ENCODE data around the gene SPTBN2. TPM values are rescaled to one million over a fixed set of nuclear protein-coding genes. Genes with fewer than 3 reads are reported as not detected.
A peak's percentile ranks its signal among the peaks of the same experiment; 100 is the strongest.

SPTBN2 gene
- total and polyA plus RNA-seq, 2 experiments from 2014 or later = 6.0 to 27.4 TPM

DNA sequence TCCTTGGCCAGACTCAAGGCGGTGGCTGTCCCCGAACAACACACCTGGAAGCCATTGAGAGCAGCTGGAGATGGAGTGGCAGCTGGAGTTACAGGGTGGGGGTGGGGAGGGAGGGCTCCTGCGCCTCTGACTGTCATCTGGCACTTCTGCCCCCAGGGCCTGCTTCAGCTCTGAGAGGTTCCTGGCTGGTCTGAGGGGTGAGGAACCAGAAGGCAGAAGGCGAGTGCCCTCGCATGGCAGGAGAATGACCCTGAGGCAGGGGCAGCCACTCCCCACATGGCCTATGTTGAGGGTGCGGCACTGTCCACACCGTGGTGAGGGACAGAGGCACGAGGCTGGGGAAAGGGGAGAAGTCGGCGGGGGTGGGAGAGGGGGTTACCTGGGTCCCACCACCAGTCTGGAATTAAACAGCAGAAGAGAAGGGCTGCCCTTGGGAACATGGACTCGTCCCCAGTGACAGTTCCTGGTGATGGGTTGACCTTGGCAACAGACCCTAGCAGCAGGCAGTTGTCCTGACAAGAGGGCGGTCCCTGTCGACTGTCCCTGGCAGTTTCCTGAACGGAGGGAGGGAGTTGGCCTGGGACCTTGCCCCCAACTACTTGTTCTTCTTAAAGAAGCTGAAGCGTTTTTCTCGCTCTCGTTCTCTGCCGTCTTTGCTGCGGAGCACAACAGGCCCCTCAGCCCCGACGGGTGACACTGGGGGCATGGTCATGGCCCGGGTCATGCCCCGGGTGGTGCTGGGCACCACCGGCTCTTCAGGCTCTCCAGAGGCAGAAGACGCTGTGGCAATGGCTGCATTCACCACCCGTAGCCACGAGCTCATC is 43.5 kb downstream of the SPTBN2 start:
- H3K9me3 ChIP-seq (ENCODE audit: low read depth) = no peaks in the 10 kb centered on the region
- TF ChIP-seq, protein P1, sequence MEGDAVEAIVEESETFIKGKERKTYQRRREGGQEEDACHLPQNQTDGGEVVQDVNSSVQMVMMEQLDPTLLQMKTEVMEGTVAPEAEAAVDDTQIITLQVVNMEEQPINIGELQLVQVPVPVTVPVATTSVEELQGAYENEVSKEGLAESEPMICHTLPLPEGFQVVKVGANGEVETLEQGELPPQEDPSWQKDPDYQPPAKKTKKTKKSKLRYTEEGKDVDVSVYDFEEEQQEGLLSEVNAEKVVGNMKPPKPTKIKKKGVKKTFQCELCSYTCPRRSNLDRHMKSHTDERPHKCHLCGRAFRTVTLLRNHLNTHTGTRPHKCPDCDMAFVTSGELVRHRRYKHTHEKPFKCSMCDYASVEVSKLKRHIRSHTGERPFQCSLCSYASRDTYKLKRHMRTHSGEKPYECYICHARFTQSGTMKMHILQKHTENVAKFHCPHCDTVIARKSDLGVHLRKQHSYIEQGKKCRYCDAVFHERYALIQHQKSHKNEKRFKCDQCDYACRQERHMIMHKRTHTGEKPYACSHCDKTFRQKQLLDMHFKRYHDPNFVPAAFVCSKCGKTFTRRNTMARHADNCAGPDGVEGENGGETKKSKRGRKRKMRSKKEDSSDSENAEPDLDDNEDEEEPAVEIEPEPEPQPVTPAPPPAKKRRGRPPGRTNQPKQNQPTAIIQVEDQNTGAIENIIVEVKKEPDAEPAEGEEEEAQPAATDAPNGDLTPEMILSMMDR (IDR thresholded peaks at IDR 0.05; ENCODE audit: low read depth, low read length) = no peak
- no peak overlapping the region for H3K4me3 ChIP-seq
- peak overlapping the region; percentile 54 for H3K27ac ChIP-seq
- no peaks in the 10 kb centered on the region for H3K4me1 ChIP-seq (ENCODE audit: low read depth)
- DNase-seq (ENCODE audit: low read depth in 1 of 2, low spot score in 1 of 2) = no peak
- H3K36me3 ChIP-seq = no peaks in the 10 kb centered on the region
- H3K27me3 ChIP-seq = no peaks in the 10 kb centered on the region

- TF ChIP-seq, protein P1 (IDR thresholded peaks at IDR 0.05; ENCODE audit: low read depth, low read length) = no peak
- Histone ChIP-seq H3K36me3 (no peaks in the 10 kb centered on the region), H3K4me1 (ENCODE audit: low read depth) (no peaks in the 10 kb centered on the region), H3K27me3 (no peaks in the 10 kb centered on the region), H3K4me3 (no peak overlapping the region), H3K9me3 (ENCODE audit: low read depth) (no peaks in the 10 kb centered on the region), H3K27ac (no peak overlapping the region)
- no peak for DNase-seq (ENCODE audit: low read depth in 1 of 2, low spot score in 1 of 2)
Observed at GRCh38 chr11:66684635-66685034, 44.4 kb downstream of the SPTBN2 start.

DNA sequence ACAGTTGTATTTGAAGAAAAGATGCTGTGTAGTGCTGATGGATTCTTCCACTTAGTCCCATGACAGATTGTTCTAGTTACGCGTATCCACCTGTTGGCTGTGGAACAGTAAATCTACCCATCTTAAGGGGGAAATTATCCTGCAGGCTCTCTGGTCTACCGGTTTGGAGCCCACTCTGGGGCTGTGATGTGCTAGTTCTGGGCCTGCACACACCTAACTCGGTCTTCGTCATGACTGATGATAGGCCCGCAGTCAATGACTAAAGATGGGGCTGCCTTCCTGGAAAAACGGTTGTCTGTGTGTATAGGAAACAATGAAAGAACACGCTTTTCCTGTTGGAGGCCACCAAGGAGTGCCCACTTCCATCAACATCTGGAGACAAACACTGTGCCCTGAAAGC is 45.1 kb downstream of the SPTBN2 start:
- H3K4me3 ChIP-seq = no peak overlapping the region

GRCh38 chr11:66680966-66681645 is 47.9 kb downstream of the SPTBN2 start:
- TF ChIP-seq, protein P1 (IDR thresholded peaks at IDR 0.05; ENCODE audit: low read depth, low read length) = no peak
- Histone ChIP-seq H3K36me3 (no peaks in the 10 kb centered on the region), H3K9me3 (ENCODE audit: low read depth) (no peaks in the 10 kb centered on the region), H3K4me3 (no peak overlapping the region), H3K27ac (no peak overlapping the region), H3K4me1 (ENCODE audit: low read depth) (no peaks in the 10 kb centered on the region), H3K27me3 (no peaks in the 10 kb centered on the region)
- no peak for DNase-seq (ENCODE audit: low read depth in 1 of 2, low spot score in 1 of 2)

More for the DNA sequence above, 45.1 kb downstream of the SPTBN2 start:
- H3K27me3 ChIP-seq = no peaks in the 10 kb centered on the region
- no peak overlapping the region for H3K27ac ChIP-seq
- no peaks in the 10 kb centered on the region for H3K9me3 ChIP-seq (ENCODE audit: low read depth)
- H3K36me3 ChIP-seq = no peaks in the 10 kb centered on the region
- DNase-seq (ENCODE audit: low read depth in 1 of 2, low spot score in 1 of 2) = no peak
- H3K4me1 ChIP-seq (ENCODE audit: low read depth) = no peaks in the 10 kb centered on the region
- TF ChIP-seq, protein P1 (IDR thresholded peaks at IDR 0.05; ENCODE audit: low read depth, low read length) = no peak

GRCh38 chr11:66677599-66678375 is 51.2 kb downstream of the SPTBN2 start, which contains the start of gene RBM4B:
TSS of gene RBM4B (minus strand) at chr11:66677887. CDS start at chr11:66677079, 808 bp downstream.
- H3K9me3 ChIP-seq (ENCODE audit: low read depth) = no peaks in the 10 kb centered on the region
- no peaks in the 10 kb centered on the region for H3K36me3 ChIP-seq
- H3K27ac ChIP-seq = peak within 1 kb of the TSS; percentile 96
- peaks cover 24% of the 10 kb centered on the region for H3K4me1 ChIP-seq (ENCODE audit: low read depth)
- H3K27me3 ChIP-seq = no peaks in the 10 kb centered on the region
- peak within 1 kb of the TSS; percentile 50 for H3K4me3 ChIP-seq
- DNase-seq (ENCODE audit: low read depth in 1 of 2, low spot score in 1 of 2) = peak; percentile 97 to 99
- TF ChIP-seq, protein P1 (IDR thresholded peaks at IDR 0.05; ENCODE audit: low read depth, low read length) = no peak
